Heart left ventricle (tissue), 16 donors: ENCODE data around the gene TRMU. TPM values are rescaled to one million over a fixed set of nuclear protein-coding genes. Genes with fewer than 3 reads are reported as not detected.

ENCODE experiments used
- ATAC-seq, 4 donors: fragments of 200-7000 bp; cut with Tn5 transposase; one replicate each; pipeline ENCODE4 v1.9.1; 2020 to 2022; ENCODE audit warnings: moderate library complexity in 4 of 4, mild to moderate bottlenecking in 3 of 4, moderate number of reproducible peaks in 1 of 4
- DNase-seq, 5 donors: peaks; one replicate each; pipeline ENCODE4 v3.0.0-alpha.2; 2020
- H3K27ac ChIP-seq, 12 donors: fragments of 200-600 bp; sonication (generic) in 4 of 12; one replicate each; pipeline versions ENCODE4 v1.5.0 to v1.8.0; 2016 to 2022; ENCODE audit warnings: mild to moderate bottlenecking in 2 of 12
- H3K27me3 ChIP-seq, 9 donors: fragments of 200-600 bp; sonication (generic) in 2 of 9; one replicate each; pipeline versions ENCODE4 v1.5.1 to v1.8.0; 2016 to 2022; ENCODE audit warnings: mild to moderate bottlenecking in 3 of 9
- H3K36me3 ChIP-seq, 9 donors: fragments of 200-600 bp; sonication (generic) in 2 of 9; one replicate each; pipeline versions ENCODE4 v1.5.0 to v1.8.0; 2018 to 2022; ENCODE audit warnings: mild to moderate bottlenecking in 2 of 9
- H3K4me1 ChIP-seq, 12 donors: fragments of 200-600 bp; sonication (generic) in 4 of 12; one replicate each; pipeline versions ENCODE4 v1.5.0 to v1.8.0; 2016 to 2022; ENCODE audit warnings: mild to moderate bottlenecking in 3 of 12
- H3K4me3 ChIP-seq, 12 donors: fragments of 200-600 bp; sonication (generic) in 4 of 12; one replicate each; pipeline versions ENCODE4 v1.5.0 to v1.8.0; 2017 to 2022; ENCODE audit warnings: mild to moderate bottlenecking in 9 of 12, moderate library complexity in 4 of 12
- H3K9me3 ChIP-seq, 12 donors: fragments of 200-600 bp; sonication (generic) in 4 of 12; one replicate each; pipeline versions ENCODE4 v1.5.0 to v1.8.0; 2016 to 2022; ENCODE audit warnings: mild to moderate bottlenecking in 1 of 12
- CTCF ChIP-seq, 12 donors: fragments of 200-600 bp; sonication (generic) in 4 of 12; IDR thresholded peaks; one replicate each; pipeline versions ENCODE4 v1.5.0 to v1.8.0; 2018 to 2022; ENCODE audit warnings: antibody characterized with exemption in 12 of 12, mild to moderate bottlenecking in 5 of 12
- POLR2A ChIP-seq, 2 donors: fragments of 450-650 bp; IDR thresholded peaks; one replicate each; pipeline ENCODE4 v1.6.1; 2017; ENCODE audit warnings: antibody characterized with exemption in 2 of 2, mild to moderate bottlenecking in 2 of 2, moderate library complexity in 2 of 2
- WGBS, 4 donors: extraction: QIAGEN DNeasy Blood & Tissue Kit in 2 of 4; methylation state at CpG; one replicate each; pipeline versions ENCODE4 v1.1.5 to v1.1.7; 2013 to 2018; 5-methylcytosine and 5-hydroxymethylcytosine counted together
- intact Hi-C, 10 donors: fragments of 100-400 bp; cut with DNase I; formaldehyde crosslinking; loops; one replicate each; pipeline versions ENCODE4 v1.11.1 to v1.14.2; 2022
- polyA plus RNA-seq, 2 donors: library from polyadenylated mRNA; stranded (reverse); fragments of 200-250 nt; gene quantifications; one replicate each; pipeline ENCODE4 v1.2.3, GENCODE V29; 2013
- total RNA-seq, 9 donors: library from RNA; depleted of rRNA in 2 of 9; stranded (reverse); fragments of >200 nt in 2 of 9; fragmentation: NEBNext Ultra II Directional in 3 of 9; extraction: Animal tissue kit (Norgen Biotek cat#: 25700) in 3 of 9; gene quantifications; one replicate each; pipeline versions ENCODE4 v1.1.0 to v1.2.4, GENCODE V29; 2016 to 2023
- donor health status: ischemic (EF 13 %, LVEDD 7.1; RV severe dilation, severe dysfunction).
- donor health status: healthy with polysubstance abuse.
- donor health status: DM: no; HTN: yes; CAD: no.
- donor health status: DM: no; HTN: no; CAD: no.
- donor health status: ischemic (EF 25% LVEDD 6.9; RV normal size, moderate dysfunction).
- donor health status: ischemic (EF 25% LVEDD 5.7; RV mildly dilated, moderate dysfunction).
- donor health status: healthy.
- donor health status: DM: yes; HTN: yes; CAD: no.
- donor health status: ischemic (EF 35%, LVEDD 5.7; RV mildly dilated, moderate dysfunction).
- donor health status: nonischemic (EF 11% LVEDD 7.7; RV severe dilation, severe dysfunction).
- donor health status: DM: yes; HTN: yes; CAD: no.
- donor health status: PGD.
- donor health status: ischemic (EF 29% LVEDD 5.4; RV normal size, mild dysfunction).
- donor health status: nonischemic (EF 23%, LVEDD 6.1; RV moderate dilation, normal function).

TRMU gene
- total and polyA plus RNA-seq, 11 donors = 24.3 to 48.7 (median 33.3) TPM

GRCh38 chr22:46382524-46382923 lies 47.0 kb downstream of the TRMU start:
- H3K36me3 ChIP-seq = no peaks in the 10 kb centered on the region
- TF ChIP-seq POLR2A (IDR thresholded peaks at IDR 0.05) (no peak), CTCF (IDR thresholded peaks at IDR 0.05) (no peak)
- H3K4me1 ChIP-seq = peaks cover 0 to 7% (median 0%) of the 10 kb centered on the region in 12 donors
- intact Hi-C loops = no loop called here
- WGBS, 4 donors = 89 to 96% (median 91%) methylated on average over 15 of the region's 15 CpGs
- no peaks in the 10 kb centered on the region for H3K27me3 ChIP-seq
- no peaks in the 10 kb centered on the region for H3K9me3 ChIP-seq
- peak in 1 of 5 donors; percentile 10 for DNase-seq
- no peak overlapping the region for H3K4me3 ChIP-seq
- ATAC-seq = no peak
- no peak overlapping the region for H3K27ac ChIP-seq

GRCh38 chr22:46386312-46386711 lies 50.8 kb downstream of the TRMU start:
- intact Hi-C loops = no loop called here
- no peak overlapping the region for H3K4me3 ChIP-seq
- DNase-seq (no peak), ATAC-seq (no peak)
- no peak overlapping the region for H3K27ac ChIP-seq
- no peaks in the 10 kb centered on the region for H3K36me3 ChIP-seq
- no peaks in the 10 kb centered on the region for H3K9me3 ChIP-seq
- WGBS, 4 donors = 88 to 94% (median 94%) methylated on average over 27 of the region's 27 CpGs
- peaks cover 0 to 8% (median 1%) of the 10 kb centered on the region in 12 donors for H3K4me1 ChIP-seq
- H3K27me3 ChIP-seq = no peaks in the 10 kb centered on the region
- TF ChIP-seq POLR2A (IDR thresholded peaks at IDR 0.05) (no peak), CTCF (IDR thresholded peaks at IDR 0.05) (no peak)

- H3K27ac ChIP-seq = no peak overlapping the region
- no peaks in the 10 kb centered on the region for H3K36me3 ChIP-seq
- H3K9me3 ChIP-seq = no peaks in the 10 kb centered on the region
- H3K4me3 ChIP-seq = no peak overlapping the region
- DNase-seq = no peak
- 86 to 97% (median 94%) methylated on average over 10 to 11 of the region's 11 CpGs for WGBS, 4 donors
- intact Hi-C loops = no loop called here
- peaks cover 0 to 8% (median 1%) of the 10 kb centered on the region in 12 donors for H3K4me1 ChIP-seq
- no peak for ATAC-seq
- H3K27me3 ChIP-seq = no peaks in the 10 kb centered on the region
- TF ChIP-seq CTCF (IDR thresholded peaks at IDR 0.05) = no peak
- no peak for TF ChIP-seq POLR2A (IDR thresholded peaks at IDR 0.05)
Measured at GRCh38 chr22:46387748-46388147, 52.2 kb downstream of the TRMU start.

- no peaks in the 10 kb centered on the region for H3K9me3 ChIP-seq
- ATAC-seq = no peak
- 84 to 94% (median 91%) methylated on average over 10 of the region's 10 CpGs for WGBS, 4 donors
Measured at GRCh38 chr22:46388647-46389046, 53.1 kb downstream of the TRMU start.

More at GRCh38 chr22:46388647-46389046, 53.1 kb downstream of the TRMU start:
- H3K4me3 ChIP-seq = no peak overlapping the region
- intact Hi-C loops = no loop called here
- no peaks in the 10 kb centered on the region for H3K36me3 ChIP-seq
- peaks cover 0 to 8% (median 1%) of the 10 kb centered on the region in 12 donors for H3K4me1 ChIP-seq
- DNase-seq = no peak
- no peak for TF ChIP-seq POLR2A (IDR thresholded peaks at IDR 0.05)
- TF ChIP-seq CTCF (IDR thresholded peaks at IDR 0.05) = no peak
- H3K27me3 ChIP-seq = no peaks in the 10 kb centered on the region
- no peak overlapping the region for H3K27ac ChIP-seq
